Stimulated activated CD8-positive, alpha-beta memory T cell treated with anti-CD3 and anti-CD28 coated beads, Interleukin-15, amount 100 ng/mL, for 1 hour (primary cell): ENCODE measurements around the gene GSTCD.
"Not testable (repeated sequence)": the region's sequence is repeated elsewhere in the genome, so short reads cannot be mapped to it uniquely, and the experiment has no call there.

ENCODE experiments used
- DNase-seq: peaks from one replicate; pipeline ENCODE4 v3.0.0-alpha.2; 2020; ENCODE audit warnings: low read depth

The GSTCD gene

GRCh38 chr4:105715692-105716278 lies 7.2 kb downstream of the GSTCD start:
- no peak for DNase-seq

GRCh38 chr4:105719204-105719603 lies 10.6 kb downstream of the GSTCD start:
- no peak for DNase-seq

- no peak for DNase-seq
These were observed 17.0 kb downstream of the GSTCD start for GRCh38 chr4:105725623-105726022.

- DNase-seq: not testable (repeated sequence)
These were observed 21.3 kb downstream of the GSTCD start for GRCh38 chr4:105729895-105730294.

GRCh38 chr4:105735217-105735616 lies 26.6 kb downstream of the GSTCD start:
- DNase-seq: not testable (repeated sequence)

GRCh38 chr4:105741548-105741947 lies 33.0 kb downstream of the GSTCD start:
- no peak for DNase-seq

- no peak for DNase-seq
These were observed 39.6 kb downstream of the GSTCD start for GRCh38 chr4:105748222-105748621.

GRCh38 chr4:105751718-105752299 lies 43.2 kb downstream of the GSTCD start:
- DNase-seq: no peak

GRCh38 chr4:105753361-105753760 lies 44.8 kb downstream of the GSTCD start:
- no peak for DNase-seq

GRCh38 chr4:105755375-105755774 lies 46.8 kb downstream of the GSTCD start:
- DNase-seq: no peak

GRCh38 chr4:105758958-105759357 lies 50.4 kb downstream of the GSTCD start:
- no peak for DNase-seq

GRCh38 chr4:105765690-105766407 lies 57.3 kb downstream of the GSTCD start:
- no peak for DNase-seq

GRCh38 chr4:105767579-105767978 lies 59.0 kb downstream of the GSTCD start:
- DNase-seq: no peak

- DNase-seq: not testable (repeated sequence)
These were observed 61.9 kb downstream of the GSTCD start for GRCh38 chr4:105770524-105770923.

GRCh38 chr4:105772065-105772464 lies 63.5 kb downstream of the GSTCD start:
- DNase-seq: not testable (repeated sequence)

GRCh38 chr4:105775760-105776415 lies 67.3 kb downstream of the GSTCD start:
- not testable (repeated sequence) for DNase-seq

GRCh38 chr4:105780176-105780575 lies 71.6 kb downstream of the GSTCD start:
- no peak for DNase-seq

GRCh38 chr4:105784761-105785160 lies 76.2 kb downstream of the GSTCD start:
- no peak for DNase-seq

- no peak for DNase-seq
These were observed 77.2 kb downstream of the GSTCD start for GRCh38 chr4:105785792-105786191.

- no peak for DNase-seq
These were observed 78.2 kb downstream of the GSTCD start for GRCh38 chr4:105786748-105787147.

- no peak for DNase-seq
These were observed 88.6 kb downstream of the GSTCD start for GRCh38 chr4:105797225-105797624.

- no peak for DNase-seq
These were observed 97.0 kb downstream of the GSTCD start for GRCh38 chr4:105805501-105806120.
